ENCODE measurements around the gene TOM1L2. TPM values are rescaled to one million over a fixed set of nuclear protein-coding genes. Genes with fewer than 3 reads are reported as not detected.

The TOM1L2 gene
- total RNA-seq, 1 experiment from 2014 or later, result 45.2 TPM

DNA sequence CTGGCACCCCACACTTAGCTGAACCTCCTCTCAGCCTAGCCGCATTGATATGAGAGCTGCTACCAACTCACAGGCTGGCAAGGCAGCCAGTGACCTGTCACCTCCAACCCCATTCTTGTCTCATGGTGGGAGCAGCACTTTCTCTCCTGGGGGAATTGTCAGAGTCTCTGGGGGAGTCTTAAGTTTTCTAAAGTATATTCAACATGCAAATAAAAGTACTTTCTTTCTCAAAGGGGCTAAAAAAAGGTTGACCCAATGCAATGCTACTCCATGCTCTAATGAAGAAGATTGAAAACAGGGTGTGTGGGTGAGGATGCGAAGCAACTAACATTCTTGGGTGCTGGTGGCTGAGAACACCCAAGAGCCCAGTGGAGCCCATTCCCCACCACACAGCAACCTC, 82.3 kb downstream of the TOM1L2 start:
- no peaks in the 10 kb centered on the region for H3K9me3 ChIP-seq (ENCODE audit: control insufficient read depth, insufficient read depth, low read depth, low read length)
- no peaks in the 10 kb centered on the region for H3K4me1 ChIP-seq (ENCODE audit: control insufficient read depth, insufficient read depth, low read length)
- DNase-seq (ENCODE audit: low read depth, low spot score) (no peak), ATAC-seq (no peak)
- CTCF ChIA-PET, result no interaction called here
- no peaks in the 10 kb centered on the region for H3K36me3 ChIP-seq (ENCODE audit: control insufficient read depth, insufficient read depth, low read length)
- intact Hi-C loops (cut with micrococcal nuclease; ENCODE audit: unreplicated experiment), result loop anchor here (2.0 kb wide), 1 partner anchor 143 kb away; no protein-coding TSS in a partner anchor
- no TSS peak for BruUV-seq (replicated peaks)
- TF ChIP-seq SIN3A (IDR thresholded peaks at IDR 0.05; ENCODE audit: borderline replicate concordance, insufficient read depth, low read depth, low read length) (no peak), TCF7L2 (IDR thresholded peaks at IDR 0.05; ENCODE audit: low read depth, low read length) (no peak), POLR2AphosphoS5 (IDR thresholded peaks at IDR 0.05; ENCODE audit: low read depth, low read length) (no peak)
- TF ChIP-seq, protein P1, sequence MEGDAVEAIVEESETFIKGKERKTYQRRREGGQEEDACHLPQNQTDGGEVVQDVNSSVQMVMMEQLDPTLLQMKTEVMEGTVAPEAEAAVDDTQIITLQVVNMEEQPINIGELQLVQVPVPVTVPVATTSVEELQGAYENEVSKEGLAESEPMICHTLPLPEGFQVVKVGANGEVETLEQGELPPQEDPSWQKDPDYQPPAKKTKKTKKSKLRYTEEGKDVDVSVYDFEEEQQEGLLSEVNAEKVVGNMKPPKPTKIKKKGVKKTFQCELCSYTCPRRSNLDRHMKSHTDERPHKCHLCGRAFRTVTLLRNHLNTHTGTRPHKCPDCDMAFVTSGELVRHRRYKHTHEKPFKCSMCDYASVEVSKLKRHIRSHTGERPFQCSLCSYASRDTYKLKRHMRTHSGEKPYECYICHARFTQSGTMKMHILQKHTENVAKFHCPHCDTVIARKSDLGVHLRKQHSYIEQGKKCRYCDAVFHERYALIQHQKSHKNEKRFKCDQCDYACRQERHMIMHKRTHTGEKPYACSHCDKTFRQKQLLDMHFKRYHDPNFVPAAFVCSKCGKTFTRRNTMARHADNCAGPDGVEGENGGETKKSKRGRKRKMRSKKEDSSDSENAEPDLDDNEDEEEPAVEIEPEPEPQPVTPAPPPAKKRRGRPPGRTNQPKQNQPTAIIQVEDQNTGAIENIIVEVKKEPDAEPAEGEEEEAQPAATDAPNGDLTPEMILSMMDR (IDR thresholded peaks at IDR 0.05), result no peak
- TF ChIP-seq, protein P2, sequence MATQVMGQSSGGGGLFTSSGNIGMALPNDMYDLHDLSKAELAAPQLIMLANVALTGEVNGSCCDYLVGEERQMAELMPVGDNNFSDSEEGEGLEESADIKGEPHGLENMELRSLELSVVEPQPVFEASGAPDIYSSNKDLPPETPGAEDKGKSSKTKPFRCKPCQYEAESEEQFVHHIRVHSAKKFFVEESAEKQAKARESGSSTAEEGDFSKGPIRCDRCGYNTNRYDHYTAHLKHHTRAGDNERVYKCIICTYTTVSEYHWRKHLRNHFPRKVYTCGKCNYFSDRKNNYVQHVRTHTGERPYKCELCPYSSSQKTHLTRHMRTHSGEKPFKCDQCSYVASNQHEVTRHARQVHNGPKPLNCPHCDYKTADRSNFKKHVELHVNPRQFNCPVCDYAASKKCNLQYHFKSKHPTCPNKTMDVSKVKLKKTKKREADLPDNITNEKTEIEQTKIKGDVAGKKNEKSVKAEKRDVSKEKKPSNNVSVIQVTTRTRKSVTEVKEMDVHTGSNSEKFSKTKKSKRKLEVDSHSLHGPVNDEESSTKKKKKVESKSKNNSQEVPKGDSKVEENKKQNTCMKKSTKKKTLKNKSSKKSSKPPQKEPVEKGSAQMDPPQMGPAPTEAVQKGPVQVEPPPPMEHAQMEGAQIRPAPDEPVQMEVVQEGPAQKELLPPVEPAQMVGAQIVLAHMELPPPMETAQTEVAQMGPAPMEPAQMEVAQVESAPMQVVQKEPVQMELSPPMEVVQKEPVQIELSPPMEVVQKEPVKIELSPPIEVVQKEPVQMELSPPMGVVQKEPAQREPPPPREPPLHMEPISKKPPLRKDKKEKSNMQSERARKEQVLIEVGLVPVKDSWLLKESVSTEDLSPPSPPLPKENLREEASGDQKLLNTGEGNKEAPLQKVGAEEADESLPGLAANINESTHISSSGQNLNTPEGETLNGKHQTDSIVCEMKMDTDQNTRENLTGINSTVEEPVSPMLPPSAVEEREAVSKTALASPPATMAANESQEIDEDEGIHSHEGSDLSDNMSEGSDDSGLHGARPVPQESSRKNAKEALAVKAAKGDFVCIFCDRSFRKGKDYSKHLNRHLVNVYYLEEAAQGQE (IDR thresholded peaks at IDR 0.05; ENCODE audit: insufficient read depth in 1 of 2, low read depth in 2 of 2, low read length in 1 of 2), result no peak
- H3K4me3 ChIP-seq (ENCODE audit: low read depth in 2 of 2, low read length in 2 of 2), result no peak overlapping the region
- no peaks in the 10 kb centered on the region for H3K27me3 ChIP-seq (ENCODE audit: control insufficient read depth, insufficient read depth, low read length)
- in situ Hi-C loops (cut with HindIII; ENCODE audit: low pct_unique_long_range_greater_than_20kb, low sequenced_read_pairs), result no loop called here
- POLR2A ChIA-PET, result no interaction called here
- no peak overlapping the region for H3K27ac ChIP-seq (ENCODE audit: low read length)

DNA sequence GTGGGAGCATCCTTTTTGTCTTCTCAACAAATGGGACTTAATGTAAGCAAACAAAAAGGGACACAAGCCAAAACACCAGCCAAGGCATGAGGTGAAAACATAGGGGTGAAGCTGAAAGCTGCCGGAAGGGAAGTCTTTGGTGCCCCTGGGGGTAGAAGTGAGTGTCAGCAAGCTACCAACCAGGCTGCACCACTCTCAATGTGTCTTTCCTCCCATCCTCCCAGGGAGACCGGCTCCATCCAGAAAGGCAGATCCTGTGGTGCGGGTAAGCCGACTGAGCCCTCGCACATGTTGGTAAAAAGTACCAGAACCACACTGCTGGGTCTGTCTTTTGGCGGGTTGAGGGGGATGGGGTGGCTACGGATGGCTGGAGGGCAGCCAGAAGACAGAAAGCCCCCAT, 83.4 kb downstream of the TOM1L2 start:
- no peak overlapping the region for H3K27ac ChIP-seq (ENCODE audit: low read length)
- ATAC-seq, result 0 out of 2 replicates have a peak, but pooled peaks have one; percentile 42
- no peak for DNase-seq (ENCODE audit: low read depth, low spot score)
- H3K27me3 ChIP-seq (ENCODE audit: control insufficient read depth, insufficient read depth, low read length), result no peaks in the 10 kb centered on the region
- no peaks in the 10 kb centered on the region for H3K36me3 ChIP-seq (ENCODE audit: control insufficient read depth, insufficient read depth, low read length)
- H3K4me3 ChIP-seq (ENCODE audit: low read depth in 2 of 2, low read length in 2 of 2), result no peak overlapping the region
- H3K9me3 ChIP-seq (ENCODE audit: control insufficient read depth, insufficient read depth, low read depth, low read length), result no peaks in the 10 kb centered on the region
- BruUV-seq (replicated peaks), result no TSS peak
- ChIA-PET CTCF (interaction anchor here (1.4 kb wide), 1 partner anchor 30 kb away, joined by 7 read pairs; no protein-coding TSS in a partner anchor), POLR2A (no interaction called here)
- no peaks in the 10 kb centered on the region; the same call in 1 of the 2 replicates for H3K4me1 ChIP-seq (ENCODE audit: control insufficient read depth, insufficient read depth, low read length)
- in situ Hi-C loops (cut with HindIII; ENCODE audit: low pct_unique_long_range_greater_than_20kb, low sequenced_read_pairs) (no loop called here), intact Hi-C loops (cut with micrococcal nuclease; ENCODE audit: unreplicated experiment) (no loop called here)
- TF ChIP-seq, protein P2 (IDR thresholded peaks at IDR 0.05; ENCODE audit: insufficient read depth in 1 of 2, low read depth in 2 of 2, low read length in 1 of 2), result no peak
- TF ChIP-seq, protein P1 (IDR thresholded peaks at IDR 0.05), result no peak
- TF ChIP-seq POLR2AphosphoS5 (IDR thresholded peaks at IDR 0.05; ENCODE audit: low read depth, low read length), result no peak
- no peak for TF ChIP-seq SIN3A (IDR thresholded peaks at IDR 0.05; ENCODE audit: borderline replicate concordance, insufficient read depth, low read depth, low read length)

All from Panc1 (cell line).